HUES6 (cell line): ENCODE data around the gene KIF6.

Experiments
- H3K27ac ChIP-seq: 2 replicates; pipeline ENCODE4 v1.7.0; 2013; ENCODE audit warnings: low read depth, mild to moderate bottlenecking, low read length, inconsistent platforms
- H3K27me3 ChIP-seq: 2 replicates; pipeline ENCODE4 v1.6.1; 2013; ENCODE audit warnings: low read length; ENCODE audit not compliant: control insufficient read depth, insufficient read depth
- H3K36me3 ChIP-seq: 2 replicates; pipeline ENCODE4 v1.6.1; 2013; ENCODE audit warnings: low read length; ENCODE audit not compliant: control insufficient read depth, insufficient read depth
- H3K4me1 ChIP-seq: 2 replicates; pipeline ENCODE4 v1.6.1; 2013; ENCODE audit warnings: low read length; ENCODE audit not compliant: control insufficient read depth, insufficient read depth
- H3K4me3 ChIP-seq: 2 replicates; pipeline ENCODE4 v1.5.1; 2013; ENCODE audit warnings: low read depth, low read length
- H3K9ac ChIP-seq: one replicate; pipeline ENCODE4 v1.6.1; 2013; ENCODE audit warnings: mild to moderate bottlenecking, low read length
- H3K9me3 ChIP-seq: 2 replicates; pipeline ENCODE4 v1.6.1; 2013; ENCODE audit warnings: low read depth, low read length; ENCODE audit not compliant: control insufficient read depth, insufficient read depth

The KIF6 gene

DNA sequence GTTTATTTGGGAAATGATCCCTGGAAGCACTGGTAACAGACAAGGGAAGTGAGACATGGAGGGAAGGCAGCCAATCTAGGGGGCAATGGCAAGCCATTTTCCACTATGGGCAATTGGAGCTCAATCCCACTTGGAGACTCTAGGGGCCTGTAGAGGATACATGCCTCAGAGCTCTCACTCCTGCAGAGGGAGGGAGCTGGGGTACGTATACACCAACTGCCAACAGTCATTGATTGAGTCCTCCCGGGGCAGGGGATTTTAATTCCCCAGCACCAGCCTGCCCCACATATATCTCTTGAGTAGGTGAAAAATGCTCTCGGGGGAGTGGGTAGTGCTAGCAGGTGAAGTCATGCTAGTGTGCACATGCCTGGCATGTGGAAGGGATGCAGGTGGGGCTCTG, 323.8 kb downstream of the KIF6 start:
- H3K27me3 ChIP-seq: no peaks in the 10 kb centered on the region
- no peak overlapping the region for H3K4me3 ChIP-seq

DNA sequence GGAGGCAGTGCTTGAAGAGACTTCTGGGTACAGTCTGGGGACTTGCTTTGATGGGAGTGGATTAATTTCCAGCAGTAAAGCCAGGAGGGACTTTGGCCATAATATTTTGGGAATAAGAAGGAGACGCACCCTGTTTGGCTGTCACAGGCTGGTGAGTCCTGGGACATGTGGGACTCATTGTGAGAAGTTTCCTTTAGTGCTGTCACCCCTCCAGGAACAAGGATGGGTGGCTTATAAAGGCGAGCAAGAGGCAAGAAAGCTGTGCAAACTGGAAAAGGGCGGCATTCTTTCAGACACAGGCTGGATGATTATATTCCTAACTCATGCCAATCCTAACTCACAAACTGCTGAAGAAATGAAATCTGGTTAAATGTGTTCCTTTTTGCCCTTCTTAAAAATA, 325.2 kb downstream of the KIF6 start:
- Histone ChIP-seq H3K36me3 (no peaks in the 10 kb centered on the region), H3K9ac (no peak overlapping the region), H3K9me3 (no peaks in the 10 kb centered on the region), H3K27ac (no peak overlapping the region), H3K4me3 (no peak overlapping the region), H3K27me3 (no peaks in the 10 kb centered on the region), H3K4me1 (no peaks in the 10 kb centered on the region)

More for the DNA sequence above, 323.8 kb downstream of the KIF6 start:
- no peak overlapping the region for H3K27ac ChIP-seq
- H3K4me1 ChIP-seq: no peaks in the 10 kb centered on the region
- H3K9ac ChIP-seq: no peak overlapping the region
- no peaks in the 10 kb centered on the region for H3K36me3 ChIP-seq
- H3K9me3 ChIP-seq: no peaks in the 10 kb centered on the region

DNA sequence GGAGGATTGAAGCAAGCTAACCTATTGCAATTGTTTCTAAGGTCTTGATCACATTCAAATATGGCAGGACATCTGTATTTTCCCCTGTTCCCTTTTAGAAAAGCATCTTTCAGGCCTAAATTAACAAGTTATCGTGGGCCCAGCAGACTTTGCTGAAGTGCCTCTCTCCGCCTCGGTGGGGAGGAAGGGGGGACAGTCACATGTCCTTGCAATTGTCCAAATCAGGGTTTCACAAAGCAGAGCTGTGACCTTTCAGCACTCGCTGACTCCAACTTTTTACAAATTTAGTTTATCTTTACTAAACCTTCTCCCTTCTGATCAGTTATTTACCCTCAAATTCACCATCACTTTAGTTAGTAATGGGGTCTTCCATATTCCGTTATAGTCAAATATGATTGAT, 328.4 kb downstream of the KIF6 start:
- Histone ChIP-seq H3K27ac (no peak overlapping the region), H3K4me1 (no peaks in the 10 kb centered on the region), H3K27me3 (no peaks in the 10 kb centered on the region), H3K36me3 (no peaks in the 10 kb centered on the region), H3K9ac (no peak overlapping the region), H3K4me3 (no peak overlapping the region), H3K9me3 (no peaks in the 10 kb centered on the region)

GRCh38 chr6:39393075-39393474, 332.1 kb downstream of the KIF6 start:
- H3K9me3 ChIP-seq: no peaks in the 10 kb centered on the region

GRCh38 chr6:39391182-39391581, 334.0 kb downstream of the KIF6 start:
- no peaks in the 10 kb centered on the region for H3K27me3 ChIP-seq
- no peaks in the 10 kb centered on the region for H3K4me1 ChIP-seq
- H3K27ac ChIP-seq: no peak overlapping the region
- no peaks in the 10 kb centered on the region for H3K36me3 ChIP-seq
- H3K9me3 ChIP-seq: no peaks in the 10 kb centered on the region
- H3K9ac ChIP-seq: no peak overlapping the region
- H3K4me3 ChIP-seq: no peak overlapping the region

More at GRCh38 chr6:39393075-39393474, 332.1 kb downstream of the KIF6 start:
- Histone ChIP-seq H3K27me3 (no peaks in the 10 kb centered on the region), H3K9ac (no peak overlapping the region), H3K36me3 (no peaks in the 10 kb centered on the region), H3K27ac (no peak overlapping the region), H3K4me1 (no peaks in the 10 kb centered on the region), H3K4me3 (no peak overlapping the region)

- no peak overlapping the region for H3K27ac ChIP-seq
Measured at GRCh38 chr6:39389484-39389767, 335.8 kb downstream of the KIF6 start.

GRCh38 chr6:39388606-39389483, 336.4 kb downstream of the KIF6 start:
- Histone ChIP-seq H3K27me3 (no peaks in the 10 kb centered on the region), H3K9me3 (no peaks in the 10 kb centered on the region), H3K4me1 (no peaks in the 10 kb centered on the region), H3K27ac (no peak overlapping the region), H3K4me3 (no peak overlapping the region), H3K9ac (no peak overlapping the region), H3K36me3 (no peaks in the 10 kb centered on the region)

More at GRCh38 chr6:39389484-39389767, 335.8 kb downstream of the KIF6 start:
- H3K9me3 ChIP-seq: no peaks in the 10 kb centered on the region
- H3K36me3 ChIP-seq: no peaks in the 10 kb centered on the region
- no peak overlapping the region for H3K4me3 ChIP-seq
- no peak overlapping the region for H3K9ac ChIP-seq
- no peaks in the 10 kb centered on the region for H3K4me1 ChIP-seq
- no peaks in the 10 kb centered on the region for H3K27me3 ChIP-seq

DNA sequence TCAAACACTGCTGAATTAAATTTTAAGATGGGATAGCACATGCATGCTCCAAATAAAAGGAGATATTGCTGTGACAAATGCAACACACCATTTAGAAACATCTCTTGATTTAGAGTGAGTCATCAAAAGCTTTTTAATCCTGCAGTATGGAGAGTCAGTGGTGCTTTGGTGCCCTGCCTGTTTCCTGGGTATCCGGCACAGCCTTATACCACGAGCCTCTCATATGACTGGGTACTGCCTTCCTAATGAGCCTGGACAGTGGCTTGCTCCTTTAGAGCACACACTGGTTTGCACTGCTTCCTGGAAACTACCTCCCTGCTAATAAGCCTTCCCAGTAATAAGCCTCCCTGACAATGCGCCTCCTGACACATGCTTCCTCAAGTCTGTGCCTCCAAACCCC, 337.4 kb downstream of the KIF6 start:
- H3K36me3 ChIP-seq: no peaks in the 10 kb centered on the region
- no peak overlapping the region for H3K9ac ChIP-seq
- H3K9me3 ChIP-seq: no peaks in the 10 kb centered on the region
- no peak overlapping the region for H3K27ac ChIP-seq
- H3K4me1 ChIP-seq: no peaks in the 10 kb centered on the region
- H3K4me3 ChIP-seq: no peak overlapping the region
- no peaks in the 10 kb centered on the region for H3K27me3 ChIP-seq

DNA sequence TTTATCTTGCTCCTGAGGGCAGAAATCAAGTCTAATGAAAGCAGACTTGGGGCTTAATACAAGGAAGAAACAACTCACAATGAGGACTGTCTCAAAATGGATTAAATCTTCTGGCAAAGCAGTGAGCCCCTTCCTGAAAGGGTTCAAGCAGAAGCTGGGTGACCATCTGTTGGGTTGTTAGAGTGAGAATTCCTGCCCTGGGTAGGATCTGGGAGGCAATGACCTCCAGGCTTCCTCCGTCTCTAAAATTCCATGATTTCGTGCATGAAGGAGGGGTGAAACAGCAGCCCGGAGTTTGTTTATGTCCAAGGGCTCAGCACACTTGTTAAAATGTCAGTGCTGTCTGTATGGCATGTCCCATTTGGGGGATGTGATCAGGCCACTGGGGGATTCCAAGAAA, 338.7 kb downstream of the KIF6 start:
- H3K4me3 ChIP-seq: no peak overlapping the region
- H3K9ac ChIP-seq: no peak overlapping the region
- no peaks in the 10 kb centered on the region for H3K27me3 ChIP-seq

GRCh38 chr6:39381550-39382140, 343.6 kb downstream of the KIF6 start:
- Histone ChIP-seq H3K9me3 (no peaks in the 10 kb centered on the region), H3K27me3 (no peaks in the 10 kb centered on the region), H3K9ac (no peak overlapping the region), H3K4me3 (no peak overlapping the region), H3K27ac (no peak overlapping the region), H3K36me3 (no peaks in the 10 kb centered on the region), H3K4me1 (no peaks in the 10 kb centered on the region; the same call in 1 of the 2 replicates)

More for the DNA sequence above, 338.7 kb downstream of the KIF6 start:
- H3K27ac ChIP-seq: no peak overlapping the region
- H3K36me3 ChIP-seq: no peaks in the 10 kb centered on the region
- no peaks in the 10 kb centered on the region for H3K4me1 ChIP-seq
- H3K9me3 ChIP-seq: no peaks in the 10 kb centered on the region

- no peak overlapping the region for H3K27ac ChIP-seq
- H3K27me3 ChIP-seq: no peaks in the 10 kb centered on the region
- H3K9me3 ChIP-seq: no peaks in the 10 kb centered on the region
- H3K36me3 ChIP-seq: no peaks in the 10 kb centered on the region
- no peak overlapping the region for H3K9ac ChIP-seq
- no peaks in the 10 kb centered on the region; the same call in 1 of the 2 replicates for H3K4me1 ChIP-seq
- no peak overlapping the region for H3K4me3 ChIP-seq
Measured at GRCh38 chr6:39380837-39381549, 344.2 kb downstream of the KIF6 start.
